Spinal cord (tissue), 10 donors: ENCODE data around the gene AFAP1L1. TPM values are rescaled to one million over a fixed set of nuclear protein-coding genes. Genes with fewer than 3 reads are reported as not detected.
"Not testable (repeated sequence)": the region's sequence is repeated elsewhere in the genome, so short reads cannot be mapped to it uniquely, and the experiment has no call there.

ENCODE experiments used
- DNase-seq, 6 donors: peaks; one replicate each; pipeline versions ENCODE4 v3.0.0 to v3.0.0-alpha.2; 2013 to 2015; ENCODE audit warnings: low spot score in 6 of 6, low read depth in 4 of 6
- H3K27ac ChIP-seq: one replicate; pipeline ENCODE4 v1.5.1; 2013; ENCODE audit warnings: low read depth, low read length, control low read depth
- H3K27me3 ChIP-seq: one replicate; pipeline ENCODE4 v1.6.1; 2013; ENCODE audit warnings: low read length; ENCODE audit not compliant: control insufficient read depth, insufficient read depth
- H3K36me3 ChIP-seq: one replicate; pipeline ENCODE4 v1.6.1; 2013; ENCODE audit warnings: low read length; ENCODE audit not compliant: control insufficient read depth, insufficient read depth
- H3K4me1 ChIP-seq: one replicate; pipeline ENCODE4 v1.6.1; 2013; ENCODE audit warnings: low read length; ENCODE audit not compliant: control insufficient read depth, insufficient read depth
- H3K4me3 ChIP-seq: one replicate; pipeline ENCODE4 v1.5.1; 2013; ENCODE audit warnings: low read depth, low read length, control low read depth
- H3K9me3 ChIP-seq: one replicate; pipeline ENCODE4 v1.6.1; 2013; ENCODE audit warnings: low read length; ENCODE audit not compliant: control insufficient read depth, insufficient read depth
- WGBS: methylation state at CpG from one replicate; pipeline ENCODE4 v1.1.5; 2013; ENCODE audit warnings: missing lambda C conversion rate; ENCODE audit not compliant: insufficient coverage; 5-methylcytosine and 5-hydroxymethylcytosine counted together
- polyA plus RNA-seq, 2 donors: library from polyadenylated mRNA; unstranded; fragments of 120-200 nt; gene quantifications; one replicate each; pipeline ENCODE4 v1.2.1, GENCODE V29; 2013; ENCODE audit not compliant: insufficient read length in 2 of 2
- total RNA-seq, 2 donors: library from RNA; depleted of rRNA in 1 of 2; stranded (reverse); fragments of 120-200 nt in 1 of 2; fragments of >200 nt in 1 of 2; gene quantifications; one replicate each; pipeline versions ENCODE4 v1.2.3 to v1.2.4, GENCODE V29; 2013 to 2014
- donor health status: healthy.

Gene AFAP1L1
- total and polyA plus RNA-seq, 4 donors: 10.8 to 48.6 (median 15.5) TPM

- peak in 2 of 6 donors; percentile 16 to 49 for DNase-seq
- WGBS: 5% methylated on average over 36 of the region's 40 CpGs
- Histone ChIP-seq H3K4me1 (peaks cover 37% of the 10 kb centered on the region), H3K27ac (peak overlapping the region; percentile 25), H3K4me3 (peak overlapping the region; percentile 45), H3K27me3 (peaks cover 31% of the 10 kb centered on the region), H3K36me3 (no peaks in the 10 kb centered on the region), H3K9me3 (peaks cover 6% of the 10 kb centered on the region)
These were observed 404 bp upstream of the AFAP1L1 start for GRCh38 chr5:149271195-149271715.

- H3K36me3 ChIP-seq, H3K27ac ChIP-seq, DNase-seq, H3K9me3 ChIP-seq: not testable (repeated sequence)
- Histone ChIP-seq H3K4me1 (peaks cover 21% of the 10 kb centered on the region), H3K4me3 (peak overlapping the region; percentile 60), H3K27me3 (peaks cover 31% of the 10 kb centered on the region)
- WGBS: 41% methylated on average over 15 of the region's 16 CpGs
These were observed 1.1 kb downstream of the AFAP1L1 start for GRCh38 chr5:149272781-149273180.

DNA sequence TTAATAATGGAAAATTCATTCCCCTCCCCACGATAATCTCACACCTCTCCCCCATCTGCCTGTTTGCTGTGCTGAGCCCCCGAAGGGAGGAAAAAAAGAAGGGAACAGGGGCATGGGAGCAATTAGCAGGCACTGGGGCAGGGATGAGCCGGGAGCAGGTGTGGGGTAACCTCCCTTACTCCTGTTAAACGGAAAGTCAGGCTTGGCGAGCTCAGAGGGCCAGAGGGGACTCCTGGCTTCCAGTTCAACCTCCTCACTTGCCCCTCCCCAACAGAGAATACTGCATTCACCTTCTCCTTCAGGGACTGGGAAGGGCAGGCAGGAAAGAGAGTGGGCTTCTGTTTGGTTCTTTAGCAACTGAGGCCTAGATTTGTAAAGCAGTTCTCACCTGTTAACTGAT is 1.6 kb downstream of the AFAP1L1 start:
- DNase-seq: no peak
- no peak overlapping the region for H3K4me3 ChIP-seq
- H3K27ac ChIP-seq: no peak overlapping the region
- H3K27me3 ChIP-seq: peaks cover 31% of the 10 kb centered on the region
- H3K9me3 ChIP-seq: peaks cover 6% of the 10 kb centered on the region
- peaks cover 19% of the 10 kb centered on the region for H3K4me1 ChIP-seq
- H3K36me3 ChIP-seq: no peaks in the 10 kb centered on the region
- WGBS: 33% methylated on average over 2 of the region's 5 CpGs

- peaks cover 2% of the 10 kb centered on the region for H3K9me3 ChIP-seq
- WGBS: 75% methylated on average over 2 of the region's 3 CpGs
- no peak for DNase-seq
- no peaks in the 10 kb centered on the region for H3K36me3 ChIP-seq
- H3K4me3 ChIP-seq: no peak overlapping the region
- H3K27me3 ChIP-seq: peaks cover 31% of the 10 kb centered on the region
- H3K4me1 ChIP-seq: peaks cover 19% of the 10 kb centered on the region
- H3K27ac ChIP-seq: no peak overlapping the region
These were observed 2.3 kb downstream of the AFAP1L1 start for GRCh38 chr5:149273950-149274349.

DNA sequence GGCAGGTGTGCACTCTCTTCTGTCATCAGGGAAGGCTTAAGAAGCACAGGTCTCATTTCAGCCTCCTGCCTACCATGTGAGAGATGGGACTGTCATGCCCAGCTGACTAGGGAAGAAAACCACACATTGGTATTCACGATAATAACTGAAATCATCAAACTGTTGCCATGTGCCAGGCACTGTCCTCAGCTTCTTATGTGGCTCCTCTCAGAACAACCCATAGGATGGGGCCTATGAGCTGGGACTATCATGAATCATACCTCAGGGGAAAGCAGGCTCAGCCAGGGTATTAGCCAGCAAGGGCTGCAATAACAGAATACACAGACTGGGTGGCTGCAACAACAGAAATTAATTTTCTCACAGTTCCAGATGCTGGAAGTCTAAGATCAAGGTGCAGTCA is 3.3 kb downstream of the AFAP1L1 start:
- Histone ChIP-seq H3K4me1 (peaks cover 19% of the 10 kb centered on the region), H3K27me3 (peaks cover 31% of the 10 kb centered on the region), H3K4me3 (no peak overlapping the region), H3K9me3 (no peaks in the 10 kb centered on the region), H3K27ac (no peak overlapping the region), H3K36me3 (no peaks in the 10 kb centered on the region)
- WGBS: 90% methylated on average over 1 of the region's 1 CpG
- DNase-seq: no peak

- H3K9me3 ChIP-seq: no peaks in the 10 kb centered on the region
- H3K27ac ChIP-seq: no peak overlapping the region
- DNase-seq: no peak
- H3K27me3 ChIP-seq: peaks cover 18% of the 10 kb centered on the region
- H3K4me3 ChIP-seq: no peak overlapping the region
- H3K36me3 ChIP-seq: no peaks in the 10 kb centered on the region
- H3K4me1 ChIP-seq: peaks cover 6% of the 10 kb centered on the region
- 93% methylated on average over 4 of the region's 4 CpGs for WGBS
These were observed 6.1 kb downstream of the AFAP1L1 start for GRCh38 chr5:149277801-149278200.

GRCh38 chr5:149278451-149279210 is 7.0 kb downstream of the AFAP1L1 start:
- WGBS: 78% methylated on average over 3 of the region's 5 CpGs
- no peaks in the 10 kb centered on the region for H3K4me1 ChIP-seq
- H3K27ac ChIP-seq: no peak overlapping the region
- peaks cover 11% of the 10 kb centered on the region for H3K27me3 ChIP-seq
- no peaks in the 10 kb centered on the region for H3K9me3 ChIP-seq
- no peaks in the 10 kb centered on the region for H3K36me3 ChIP-seq
- no peak overlapping the region for H3K4me3 ChIP-seq
- no peak for DNase-seq

GRCh38 chr5:149279661-149280060 is 8.0 kb downstream of the AFAP1L1 start:
- Histone ChIP-seq H3K27me3 (peaks cover 3% of the 10 kb centered on the region), H3K36me3 (no peaks in the 10 kb centered on the region), H3K27ac (no peak overlapping the region), H3K4me3 (no peak overlapping the region), H3K4me1 (no peaks in the 10 kb centered on the region), H3K9me3 (no peaks in the 10 kb centered on the region)
- WGBS: 75% methylated on average over 1 of the region's 1 CpG
- no peak for DNase-seq

GRCh38 chr5:149280124-149280523 is 8.5 kb downstream of the AFAP1L1 start:
- no peak overlapping the region for H3K27ac ChIP-seq
- no peaks in the 10 kb centered on the region for H3K9me3 ChIP-seq
- no peaks in the 10 kb centered on the region for H3K36me3 ChIP-seq
- H3K4me1 ChIP-seq: no peaks in the 10 kb centered on the region
- no peak for DNase-seq
- H3K4me3 ChIP-seq: no peak overlapping the region
- H3K27me3 ChIP-seq: no peaks in the 10 kb centered on the region
- WGBS: no CpG with 5 or more reads among the region's 1 CpG

DNA sequence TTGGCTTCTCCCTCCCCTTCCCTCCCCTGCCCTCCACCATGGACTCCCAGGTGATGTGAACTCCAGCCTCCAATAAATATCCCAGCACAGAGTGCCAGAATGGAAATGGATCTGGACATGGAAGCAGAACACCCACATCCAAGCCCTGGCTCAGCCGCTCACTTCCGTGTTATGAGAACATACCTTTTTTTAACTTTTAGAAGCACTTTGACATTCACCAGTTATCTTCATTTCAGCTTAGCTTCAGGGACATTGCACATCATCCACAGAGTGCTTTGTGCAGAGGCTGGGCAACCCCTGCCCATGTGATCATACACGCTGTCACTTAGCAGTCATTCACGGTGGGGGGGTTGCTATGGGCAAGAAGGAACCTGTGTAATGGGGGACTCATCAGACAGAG is 9.1 kb downstream of the AFAP1L1 start:
- WGBS: 72% methylated on average over 2 of the region's 4 CpGs
- H3K9me3 ChIP-seq: no peaks in the 10 kb centered on the region
- H3K27ac ChIP-seq: no peak overlapping the region
- no peaks in the 10 kb centered on the region for H3K4me1 ChIP-seq
- H3K27me3 ChIP-seq: no peaks in the 10 kb centered on the region
- DNase-seq: no peak
- no peaks in the 10 kb centered on the region for H3K36me3 ChIP-seq
- H3K4me3 ChIP-seq: no peak overlapping the region
